Prostate gland (tissue), 2 donors: Measurements from ENCODE around the gene PLA2G2F. TPM values are rescaled to one million over a fixed set of nuclear protein-coding genes. Genes with fewer than 3 reads are reported as not detected.

ENCODE experiments used
- DNase-seq: peaks from one replicate; pipeline ENCODE4 v3.0.0-alpha.2; 2019; ENCODE audit warnings: low spot score
- H3K27ac ChIP-seq, 2 donors: fragments of 200-600 bp; sonication (generic); 2 replicates each; pipeline ENCODE4 v1.5.1; 2017 to 2019
- H3K27me3 ChIP-seq: fragments of 200-600 bp; sonication (generic); replicated peaks from 2 replicates; pipeline ENCODE4 v1.5.1; 2019; ENCODE audit not compliant: insufficient read depth
- H3K36me3 ChIP-seq, 2 donors: fragments of 200-600 bp; sonication (generic); 1 replicate in 1 of 2; 2 replicates in 1 of 2; pipeline versions ENCODE4 v1.5.1 to v1.8.1; 2017 to 2019
- H3K4me1 ChIP-seq: fragments of 200-600 bp; sonication (generic); replicated peaks from 2 replicates; pipeline ENCODE4 v1.5.1; 2019
- H3K4me3 ChIP-seq, 2 donors: fragments of 200-600 bp; sonication (generic); 2 replicates each; pipeline ENCODE4 v1.5.1; 2017 to 2019
- H3K9me3 ChIP-seq: fragments of 200-600 bp; sonication (generic); 2 replicates; pipeline ENCODE4 v1.5.1; 2017
- CTCF ChIP-seq, 4 experiments: fragments of 200-600 bp in 2 of 4; fragments of 450-650 bp in 2 of 4; sonication (generic) in 2 of 4; IDR thresholded peaks; 1 replicate in 3 of 4; 2 replicates in 1 of 4; pipeline ENCODE4 v1.5.1; 2016 to 2019; ENCODE audit warnings: antibody characterized with exemption in 4 of 4, mild to moderate bottlenecking in 2 of 4, moderate library complexity in 2 of 4
- POLR2A ChIP-seq: fragments of 450-650 bp; IDR thresholded peaks from one replicate; pipeline ENCODE4 v1.6.1; 2016; ENCODE audit warnings: antibody characterized with exemption, mild to moderate bottlenecking
- POLR2AphosphoS5 ChIP-seq: sonication (generic); formaldehyde crosslinking; IDR thresholded peaks from one replicate; pipeline ENCODE4 v1.6.1; 2017; ENCODE audit warnings: antibody characterized with exemption
- WGBS: methylation state at CpG from one replicate; pipeline ENCODE4 v1.1.5; 2018; 5-methylcytosine and 5-hydroxymethylcytosine counted together
- intact Hi-C: fragments of 100-400 bp; cut with DNase I; formaldehyde crosslinking; loops from one replicate; pipeline ENCODE4 v1.14.2; 2022
- total RNA-seq, 2 donors: library from RNA; depleted of rRNA; stranded (reverse); fragments of >200 nt; gene quantifications; one replicate each; pipeline ENCODE4 v1.1.0, GENCODE V29; 2016

PLA2G2F gene
- total RNA-seq, 2 donors from 2014 or later, result 0.23 TPM

- whole genome bisulfite sequencing, result 86% methylated on average over 3 of the region's 3 CpGs
Measured at GRCh38 chr1:20112279-20113000, 26.7 kb upstream of the PLA2G2F start.

GRCh38 chr1:20114021-20114648 lies 25.0 kb upstream of the PLA2G2F start:
- H3K27me3 ChIP-seq, result no peaks in the 10 kb centered on the region
- H3K4me3 ChIP-seq, result no peak overlapping the region
- no peak for DNase-seq
- WGBS, result 65% methylated on average over 15 of the region's 15 CpGs
- TF ChIP-seq POLR2A (no peak), CTCF (IDR thresholded peaks at IDR 0.05) (no peak), POLR2AphosphoS5 (no peak)
- no peak overlapping the region for H3K27ac ChIP-seq
- no peaks in the 10 kb centered on the region for H3K36me3 ChIP-seq
- intact Hi-C loops, result no loop called here
- H3K9me3 ChIP-seq, result no peaks in the 10 kb centered on the region
- H3K4me1 ChIP-seq, result no peaks in the 10 kb centered on the region

More at GRCh38 chr1:20112279-20113000, 26.7 kb upstream of the PLA2G2F start:
- no peak overlapping the region for H3K27ac ChIP-seq
- no peak for TF ChIP-seq POLR2AphosphoS5
- no peak for TF ChIP-seq POLR2A
- no peak for TF ChIP-seq CTCF (IDR thresholded peaks at IDR 0.05)
- no peaks in the 10 kb centered on the region for H3K27me3 ChIP-seq
- no peak for DNase-seq
- no peaks in the 10 kb centered on the region for H3K36me3 ChIP-seq
- no peak overlapping the region for H3K4me3 ChIP-seq
- H3K9me3 ChIP-seq, result no peaks in the 10 kb centered on the region
- no peaks in the 10 kb centered on the region for H3K4me1 ChIP-seq
- intact Hi-C loops, result no loop called here

- TF ChIP-seq POLR2AphosphoS5, result no peak
- TF ChIP-seq CTCF (IDR thresholded peaks at IDR 0.05), result no peak
- TF ChIP-seq POLR2A, result no peak
- no peak overlapping the region for H3K4me3 ChIP-seq
- no peaks in the 10 kb centered on the region for H3K9me3 ChIP-seq
- intact Hi-C loops, result no loop called here
- WGBS, result 84% methylated on average over 4 of the region's 4 CpGs
- no peak overlapping the region for H3K27ac ChIP-seq
- H3K4me1 ChIP-seq, result no peaks in the 10 kb centered on the region
- DNase-seq, result no peak
- no peaks in the 10 kb centered on the region for H3K27me3 ChIP-seq
- H3K36me3 ChIP-seq, result no peaks in the 10 kb centered on the region
Measured at GRCh38 chr1:20115479-20115878, 23.6 kb upstream of the PLA2G2F start.

- H3K27me3 ChIP-seq, result no peaks in the 10 kb centered on the region
- H3K4me3 ChIP-seq, result no peak overlapping the region
- 79% methylated on average over 7 of the region's 7 CpGs for WGBS
- no peak for DNase-seq
- no peaks in the 10 kb centered on the region for H3K4me1 ChIP-seq
- no peaks in the 10 kb centered on the region for H3K36me3 ChIP-seq
- intact Hi-C loops, result no loop called here
- TF ChIP-seq POLR2A (no peak), CTCF (IDR thresholded peaks at IDR 0.05) (no peak), POLR2AphosphoS5 (no peak)
- H3K27ac ChIP-seq, result no peak overlapping the region
- H3K9me3 ChIP-seq, result no peaks in the 10 kb centered on the region
Measured at GRCh38 chr1:20115916-20116315, 23.2 kb upstream of the PLA2G2F start.

- TF ChIP-seq CTCF (IDR thresholded peaks at IDR 0.05) (no peak), POLR2A (no peak), POLR2AphosphoS5 (no peak)
- no peaks in the 10 kb centered on the region for H3K9me3 ChIP-seq
- H3K36me3 ChIP-seq, result no peaks in the 10 kb centered on the region
- intact Hi-C loops, result no loop called here
- no peaks in the 10 kb centered on the region for H3K27me3 ChIP-seq
- no peaks in the 10 kb centered on the region for H3K4me1 ChIP-seq
- H3K27ac ChIP-seq, result no peak overlapping the region
- no peak overlapping the region for H3K4me3 ChIP-seq
- DNase-seq, result no peak
Measured at GRCh38 chr1:20117236-20117635, 21.9 kb upstream of the PLA2G2F start.
